HepG2 (cell line): ENCODE data around the gene AP3M1. TPM values are rescaled to one million over a fixed set of nuclear protein-coding genes. Genes with fewer than 3 reads are reported as not detected.

Experiments used
- ATAC-seq: fragments of 200-7000 bp; cut with Tn5 transposase; 3 replicates; pipeline ENCODE4 v1.9.1; 2020; ENCODE audit warnings: mild to moderate bottlenecking, moderate library complexity
- BruUV-seq: library from RNA; stranded (reverse); fragments of 400-500 nt; replicated peaks from 2 replicates; lab custom pipeline; 2021; lab: Mats Ljungman, UMichigan
- CTCF ChIA-PET: fragments of 300-600 bp; formaldehyde crosslinking; extraction: SDS; loops from one replicate; lab custom pipeline; 2021; ENCODE audit warnings: low total read pairs, inconsistent platforms, low intra/inter-chr PET ratio; lab: Yijun Ruan, JAX
- POLR2A ChIA-PET: fragments of 350-600 bp; sonication (Branson Sonifier 250); formaldehyde crosslinking; loops from one replicate; lab custom pipeline; 2020; ENCODE audit warnings: antibody characterized with exemption, inconsistent platforms; lab: Yijun Ruan, JAX
- DNase-seq: peaks from one replicate; pipeline ENCODE4 v3.0.0-alpha.2; 2015; ENCODE audit warnings: low spot score
- FAIRE-seq: peaks from 3 replicates; lab custom pipeline; 2011; peaks lifted over from hg19 to GRCh38; lab: Jason Lieb, UNC
- H2AFZ ChIP-seq: one replicate; pipeline ENCODE4 v1.6.1; 2011; ENCODE audit warnings: low read length, inconsistent platforms
- H3K27ac ChIP-seq: fragments of 300-600 bp; 3 replicates; pipeline ENCODE4 v1.8.0; 2011; ENCODE audit warnings: mixed run types, mild to moderate bottlenecking, mixed read lengths, low read length, inconsistent platforms; ENCODE audit not compliant: insufficient read depth; ENCODE audit errors: extremely low read length
- H3K27me3 ChIP-seq, 2 experiments: fragments of 200-600 bp in 1 of 2; 2 replicates in 1 of 2; 3 replicates in 1 of 2; pipeline versions ENCODE4 v1.6.0 to v1.8.0; 2011; ENCODE audit warnings: low read length in 2 of 2, mild to moderate bottlenecking in 2 of 2, moderate library complexity in 2 of 2, inconsistent platforms in 1 of 2; ENCODE audit not compliant: insufficient read depth in 2 of 2, control insufficient read depth in 1 of 2
- H3K36me3 ChIP-seq, 2 experiments: fragments of 200-600 bp in 1 of 2; replicated peaks in 1 of 2; 2 replicates in 1 of 2; 3 replicates in 1 of 2; pipeline versions ENCODE4 v1.5.1 to v1.8.0; 2011; ENCODE audit warnings: low read length in 2 of 2, inconsistent platforms in 1 of 2; ENCODE audit not compliant: insufficient read depth in 2 of 2, control insufficient read depth in 1 of 2
- H3K4me1 ChIP-seq: 2 replicates; pipeline ENCODE4 v1.5.1; 2012; ENCODE audit warnings: low read length, inconsistent platforms; ENCODE audit not compliant: insufficient read depth
- H3K4me2 ChIP-seq: 2 replicates; pipeline ENCODE4 v1.6.0; 2011; ENCODE audit warnings: low read depth, low read length, inconsistent platforms
- H3K4me3 ChIP-seq, 3 experiments: fragments of 200-600 bp in 1 of 3; sonication (generic), shearing (Covaris generic) in 1 of 3; replicated peaks in 1 of 3; 2 replicates each; pipeline ENCODE4 v1.5.1; 2011 to 2016; ENCODE audit warnings: low read length in 3 of 3, inconsistent platforms in 2 of 3, low read depth in 2 of 3, mild to moderate bottlenecking in 2 of 3, control low read depth in 1 of 3, mixed read lengths in 1 of 3; ENCODE audit not compliant: insufficient read depth in 1 of 3
- H3K79me2 ChIP-seq: one replicate; pipeline ENCODE4 v1.6.1; 2011; ENCODE audit warnings: low read length, inconsistent platforms; ENCODE audit not compliant: insufficient read depth
- H3K9ac ChIP-seq: 2 replicates; pipeline ENCODE4 v1.6.0; 2011; ENCODE audit warnings: mild to moderate bottlenecking, low read depth, low read length, inconsistent platforms; ENCODE audit not compliant: insufficient read depth
- H3K9me3 ChIP-seq: 2 replicates; pipeline ENCODE4 v1.5.1; 2012; ENCODE audit warnings: mild to moderate bottlenecking, low read length
- H4K20me1 ChIP-seq: 2 replicates; pipeline ENCODE4 v1.6.0; 2011; ENCODE audit warnings: inconsistent platforms, mild to moderate bottlenecking, low read length, moderate library complexity; ENCODE audit not compliant: insufficient read depth
- KDM6A ChIP-seq: IDR thresholded peaks from 2 replicates; pipeline ENCODE4 v1.6.1; 2016; ENCODE audit warnings: low read depth
- POLR2A ChIP-seq, 2 experiments: IDR thresholded peaks; 2 replicates each; pipeline ENCODE4 v1.6.1; 2011; ENCODE audit warnings: low read depth in 2 of 2, low read length in 2 of 2, mild to moderate bottlenecking in 1 of 2, moderate library complexity in 1 of 2; ENCODE audit not compliant: insufficient read depth in 1 of 2
- RAD51 ChIP-seq: fragments of 450-650 bp; IDR thresholded peaks from 2 replicates; pipeline ENCODE4 v1.6.1; 2016; ENCODE audit warnings: borderline replicate concordance
- ZBTB3 ChIP-seq: sonication (generic); formaldehyde crosslinking; IDR thresholded peaks from 2 replicates; pipeline ENCODE4 v1.4.0; 2020; ENCODE audit warnings: low read depth, mild to moderate bottlenecking, moderate library complexity, missing genetic modification reagents, borderline replicate concordance
- ZBTB42 ChIP-seq: sonication (generic); formaldehyde crosslinking; IDR thresholded peaks from 2 replicates; pipeline ENCODE4 v1.5.0; 2020; ENCODE audit warnings: mild to moderate bottlenecking, missing genetic modification reagents
- ZEB1 ChIP-seq: IDR thresholded peaks from 2 replicates; pipeline ENCODE4 v1.6.1; 2012; ENCODE audit warnings: mild to moderate bottlenecking, low read depth, inconsistent platforms; ENCODE audit not compliant: insufficient replicate concordance
- ZNF10 ChIP-seq: sonication (generic); formaldehyde crosslinking; IDR thresholded peaks from 2 replicates; pipeline ENCODE4 v1.4.0; 2020; ENCODE audit warnings: mild to moderate bottlenecking, low read depth, missing genetic modification reagents, borderline replicate concordance
- ZNF331 ChIP-seq: sonication (generic); formaldehyde crosslinking; IDR thresholded peaks from 2 replicates; pipeline ENCODE4 v1.4.0; 2020; ENCODE audit warnings: missing genetic modification reagents
- ZNF644 ChIP-seq: IDR thresholded peaks from 2 replicates; pipeline ENCODE4 v1.6.1; 2016; ENCODE audit warnings: low read depth
- ZNF703 ChIP-seq: sonication (generic); formaldehyde crosslinking; IDR thresholded peaks from 2 replicates; pipeline ENCODE4 v1.5.1; 2020; ENCODE audit warnings: missing genetic modification reagents, mild to moderate bottlenecking, moderate library complexity, borderline replicate concordance
- WGBS: methylation state at CpG from one replicate; pipeline ENCODE4 v1.1.6; 2017; ENCODE audit warnings: low lambda C conversion rate; 5-methylcytosine and 5-hydroxymethylcytosine counted together
- in situ Hi-C: cut with HindIII; loops from 2 replicates; pipeline ENCODE4 v1.10.0; 2017; ENCODE audit warnings: low pct_unique_long_range_greater_than_20kb; ENCODE audit not compliant: extremely low pct_ligation_motif_present
- intact Hi-C: fragments of 100-400 bp; cut with micrococcal nuclease; formaldehyde crosslinking; loops from one replicate; pipeline ENCODE4 v1.10.0; 2022; ENCODE audit not compliant: unreplicated experiment
- polyA plus RNA-seq, 8 experiments: library from polyadenylated mRNA; depleted of rRNA in 3 of 8; stranded (reverse) in 7 of 8; unstranded in 1 of 8; fragments of >200 nt; fragmentation: Illumina TruSeq in 4 of 8; extraction: Trizol in 4 of 8; gene quantifications; 2 replicates each; pipeline versions ENCODE4 v1.2.1 to v1.2.3, GENCODE V29; 2011 to 2016; ENCODE audit warnings: low read depth in 4 of 8, missing spikeins in 1 of 8, mixed read lengths in 1 of 8; ENCODE audit not compliant: insufficient read depth in 1 of 8
- total RNA-seq, 5 experiments: library from RNA; depleted of rRNA; stranded (reverse); fragments of >200 nt; fragmentation: Illumina TruSeq; extraction: Trizol; gene quantifications; 2 replicates each; pipeline ENCODE4 v1.2.3, GENCODE V29; 2016; ENCODE audit warnings: low read depth in 1 of 5
- TF ChIP-seq, protein P1 (sequence below): sonication (generic); formaldehyde crosslinking; IDR thresholded peaks from 2 replicates; pipeline ENCODE4 v1.8.0; 2023; ENCODE audit warnings: mild to moderate bottlenecking, missing genetic modification reagents
- TF ChIP-seq, protein P2 (sequence below): sonication (generic); formaldehyde crosslinking; IDR thresholded peaks from 2 replicates; pipeline ENCODE4 v1.5.1; 2020; ENCODE audit warnings: mild to moderate bottlenecking, missing genetic modification reagents, moderate library complexity
- TF ChIP-seq, protein P3 (sequence below): sonication (generic); formaldehyde crosslinking; IDR thresholded peaks from 2 replicates; pipeline ENCODE4 v1.8.0; 2022; ENCODE audit warnings: mild to moderate bottlenecking, missing genetic modification reagents; ENCODE audit not compliant: insufficient replicate concordance

The AP3M1 gene
- total and polyA plus RNA-seq, 2 of the 13 experiments (the other 11 are each of a cell fraction or from before 2014, with no cell fraction given): 29.0 to 31.6 TPM

DNA sequence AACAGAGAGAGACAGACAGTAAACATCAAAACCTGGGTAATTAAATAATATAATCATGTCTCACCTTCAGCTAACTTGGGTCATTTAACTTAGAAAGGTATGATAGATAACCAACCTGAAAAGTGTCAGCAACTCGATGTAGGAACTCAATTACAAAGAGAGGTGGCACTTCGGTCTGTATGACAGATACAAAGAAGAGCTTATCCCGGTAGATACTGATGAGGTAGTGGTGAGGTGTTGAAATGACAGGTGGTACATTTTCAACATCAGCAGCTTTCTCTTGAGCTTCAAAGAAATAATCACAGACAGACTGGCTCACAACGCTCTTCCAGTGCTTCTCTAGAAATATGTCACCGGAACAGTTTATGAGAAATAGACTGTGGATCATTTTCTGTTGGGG is 12.6 kb downstream of the AP3M1 start:
- Histone ChIP-seq H4K20me1 (no peaks in the 10 kb centered on the region), H3K4me2 (no peak overlapping the region), H3K36me3 (peaks cover 10 to 42% of the 10 kb centered on the region in 2 experiments), H3K4me1 (peaks cover 3% of the 10 kb centered on the region; the same call in 1 of the 2 replicates), H3K27ac (no peak overlapping the region), H3K27me3 (no peaks in the 10 kb centered on the region), H2AFZ (no peak overlapping the region), H3K79me2 (peaks cover 9% of the 10 kb centered on the region), H3K4me3 (no peak overlapping the region), H3K9me3 (no peaks in the 10 kb centered on the region), H3K9ac (no peak overlapping the region)
- BruUV-seq: no TSS peak
- WGBS: 95% methylated on average over 5 of the region's 5 CpGs
- TF ChIP-seq, protein P1, sequence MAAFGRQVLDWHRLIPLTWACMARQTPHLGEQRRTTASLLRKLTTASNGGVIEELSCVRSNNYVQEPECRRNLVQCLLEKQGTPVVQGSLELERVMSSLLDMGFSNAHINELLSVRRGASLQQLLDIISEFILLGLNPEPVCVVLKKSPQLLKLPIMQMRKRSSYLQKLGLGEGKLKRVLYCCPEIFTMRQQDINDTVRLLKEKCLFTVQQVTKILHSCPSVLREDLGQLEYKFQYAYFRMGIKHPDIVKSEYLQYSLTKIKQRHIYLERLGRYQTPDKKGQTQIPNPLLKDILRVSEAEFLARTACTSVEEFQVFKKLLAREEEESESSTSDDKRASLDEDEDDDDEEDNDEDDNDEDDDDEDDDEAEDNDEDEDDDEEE (CRISPR knock-in tag): no peak
- TF ChIP-seq RAD51: no peak
- no peak for TF ChIP-seq ZEB1
- no peak for TF ChIP-seq ZNF331
- TF ChIP-seq, protein P2, sequence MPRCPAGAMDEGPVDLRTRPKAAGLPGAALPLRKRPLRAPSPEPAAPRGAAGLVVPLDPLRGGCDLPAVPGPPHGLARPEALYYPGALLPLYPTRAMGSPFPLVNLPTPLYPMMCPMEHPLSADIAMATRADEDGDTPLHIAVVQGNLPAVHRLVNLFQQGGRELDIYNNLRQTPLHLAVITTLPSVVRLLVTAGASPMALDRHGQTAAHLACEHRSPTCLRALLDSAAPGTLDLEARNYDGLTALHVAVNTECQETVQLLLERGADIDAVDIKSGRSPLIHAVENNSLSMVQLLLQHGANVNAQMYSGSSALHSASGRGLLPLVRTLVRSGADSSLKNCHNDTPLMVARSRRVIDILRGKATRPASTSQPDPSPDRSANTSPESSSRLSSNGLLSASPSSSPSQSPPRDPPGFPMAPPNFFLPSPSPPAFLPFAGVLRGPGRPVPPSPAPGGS (CRISPR knock-in tag): no peak
- TF ChIP-seq, protein P3, sequence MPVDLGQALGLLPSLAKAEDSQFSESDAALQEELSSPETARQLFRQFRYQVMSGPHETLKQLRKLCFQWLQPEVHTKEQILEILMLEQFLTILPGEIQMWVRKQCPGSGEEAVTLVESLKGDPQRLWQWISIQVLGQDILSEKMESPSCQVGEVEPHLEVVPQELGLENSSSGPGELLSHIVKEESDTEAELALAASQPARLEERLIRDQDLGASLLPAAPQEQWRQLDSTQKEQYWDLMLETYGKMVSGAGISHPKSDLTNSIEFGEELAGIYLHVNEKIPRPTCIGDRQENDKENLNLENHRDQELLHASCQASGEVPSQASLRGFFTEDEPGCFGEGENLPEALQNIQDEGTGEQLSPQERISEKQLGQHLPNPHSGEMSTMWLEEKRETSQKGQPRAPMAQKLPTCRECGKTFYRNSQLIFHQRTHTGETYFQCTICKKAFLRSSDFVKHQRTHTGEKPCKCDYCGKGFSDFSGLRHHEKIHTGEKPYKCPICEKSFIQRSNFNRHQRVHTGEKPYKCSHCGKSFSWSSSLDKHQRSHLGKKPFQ (CRISPR knock-in tag): no peak
- TF ChIP-seq ZNF703 (CRISPR knock-in tag): no peak
- TF ChIP-seq ZBTB42: no peak
- no peak for TF ChIP-seq KDM6A (CRISPR knock-in tag)
- no peak for TF ChIP-seq ZNF644 (CRISPR knock-in tag)
- TF ChIP-seq POLR2A (IDR thresholded peaks at IDR 0.05; ENCODE audit: insufficient read depth in 1 of 2, low read depth in 2 of 2, low read length in 2 of 2): no peak
- no peak for TF ChIP-seq ZNF10 (CRISPR knock-in tag)
- TF ChIP-seq ZBTB3 (CRISPR knock-in tag): no peak
- DNase-seq: no peak
- FAIRE-seq: no peak
- CTCF ChIA-PET: no interaction called here
- intact Hi-C loops: no loop called here
- POLR2A ChIA-PET: no interaction called here
- in situ Hi-C loops: no loop called here
- no peak for ATAC-seq
